HG02623 (cell line): ENCODE results near the gene SP2.

Source experiments
- ATAC-seq: cut with Tn5 transposase; IDR thresholded peaks from one replicate; pipeline ENCODE4 v1.9.1; 2021; ENCODE audit warnings: moderate library complexity; ENCODE audit not compliant: unreplicated experiment

SP2 gene

GRCh38 chr17:47895856-47896671, at the start of gene SP2:
TSS of gene SP2 (plus strand) at chr17:47896236. CDS start at chr17:47896287, 51 bp downstream.
- ATAC-seq, result peak; percentile 86

DNA sequence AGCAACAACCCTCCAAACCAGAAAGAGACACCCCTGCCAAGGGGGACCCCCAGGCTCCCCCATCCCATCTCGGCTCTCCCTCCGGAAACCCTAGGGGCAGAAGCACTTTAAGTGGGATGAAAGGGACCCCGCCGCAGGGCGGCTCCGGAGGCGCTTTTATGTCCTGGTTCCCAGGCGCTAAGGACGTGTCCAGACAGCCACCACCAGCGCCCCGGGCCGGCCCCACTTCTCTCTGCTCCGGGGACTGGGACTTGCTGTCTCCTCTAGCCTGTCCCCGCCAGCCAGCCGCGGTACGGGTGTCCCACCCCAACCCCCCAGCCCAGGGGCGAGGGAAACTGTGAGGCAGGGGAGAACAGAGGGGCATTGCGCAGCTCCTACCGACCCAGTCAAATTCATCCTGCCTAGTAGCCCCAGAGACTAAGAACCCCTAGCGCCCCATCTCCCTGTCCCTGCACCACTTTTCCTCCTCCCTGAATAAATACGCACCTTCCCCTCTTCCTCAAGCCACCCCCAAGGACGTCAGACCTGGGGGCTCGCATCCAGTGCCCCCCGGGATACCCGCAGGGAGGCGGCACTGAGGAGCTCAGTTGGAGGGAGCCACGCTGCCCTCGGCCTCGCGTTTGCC, 49.2 kb upstream of the SP2 start:
- no peak for ATAC-seq

DNA sequence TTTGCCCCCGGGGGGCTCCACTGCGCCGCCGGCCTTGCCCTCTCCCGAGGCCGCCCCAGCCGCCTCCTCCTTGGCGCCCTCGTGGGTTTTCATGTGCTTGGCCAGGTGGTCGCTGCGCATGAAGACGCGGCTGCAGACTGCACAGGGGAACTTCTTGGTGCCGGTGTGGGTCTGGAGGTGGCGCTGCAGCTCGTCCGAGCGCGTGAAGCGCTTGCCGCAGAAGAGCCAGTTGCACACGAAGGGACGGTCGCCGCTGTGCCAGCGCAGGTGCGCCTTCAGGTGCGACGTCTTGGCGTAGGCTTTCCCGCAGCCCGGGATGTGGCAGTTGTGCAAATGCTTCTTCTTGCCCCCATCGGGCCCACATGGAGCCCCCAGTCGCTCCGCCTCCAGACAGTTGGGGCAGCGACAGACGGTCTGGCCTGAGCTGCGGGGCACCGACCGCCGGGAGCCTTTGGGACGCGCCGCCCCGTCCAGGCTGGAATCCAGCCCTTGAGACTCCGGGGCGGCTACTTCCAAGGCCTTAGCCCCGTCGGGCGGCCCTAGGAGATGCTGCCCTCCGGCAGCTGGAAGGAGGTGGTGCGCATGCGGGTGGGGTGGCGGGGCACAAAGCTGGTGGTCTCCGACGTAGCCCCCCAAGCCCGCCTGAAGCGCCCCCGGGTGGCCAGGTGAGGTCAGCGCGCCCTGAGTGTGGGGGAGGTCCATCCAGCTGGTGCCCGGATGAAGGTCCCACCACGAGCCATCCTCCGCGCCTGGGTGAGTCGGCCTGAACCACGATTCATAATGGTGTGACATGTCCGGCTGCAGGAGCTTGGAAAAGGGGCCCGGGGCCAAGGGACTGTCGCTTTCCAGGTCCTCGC, 48.5 kb upstream of the SP2 start:
- no peak for ATAC-seq

GRCh38 chr17:47848198-47848513, 47.9 kb upstream of the SP2 start:
- no peak for ATAC-seq

GRCh38 chr17:47850373-47850691, 45.7 kb upstream of the SP2 start:
- ATAC-seq, result no peak

- no peak for ATAC-seq
These were observed 45.1 kb upstream of the SP2 start, which contains the start of gene SP6 for GRCh38 chr17:47850692-47851573. TSS of gene SP6 (minus strand) at chr17:47851163. CDS start at chr17:47848429, 2,734 bp downstream.

DNA sequence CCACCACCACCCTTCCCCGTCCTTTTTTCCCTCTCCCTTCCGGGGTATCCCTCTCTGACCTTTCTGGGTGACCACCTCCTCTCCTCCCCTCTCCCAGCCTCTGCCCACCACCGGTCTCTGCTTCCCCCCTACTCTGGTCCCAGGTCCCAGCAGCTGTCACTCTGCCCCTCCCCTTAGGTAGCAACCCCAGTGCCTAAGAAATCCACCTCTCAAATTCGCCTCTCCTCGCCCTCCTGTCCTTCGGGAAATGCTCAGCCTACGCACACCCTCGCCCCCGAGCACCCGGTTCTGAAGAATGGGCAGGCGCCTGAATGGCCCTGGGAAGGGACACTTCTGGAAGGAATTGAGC, 44.3 kb upstream of the SP2 start:
- ATAC-seq, result no peak

DNA sequence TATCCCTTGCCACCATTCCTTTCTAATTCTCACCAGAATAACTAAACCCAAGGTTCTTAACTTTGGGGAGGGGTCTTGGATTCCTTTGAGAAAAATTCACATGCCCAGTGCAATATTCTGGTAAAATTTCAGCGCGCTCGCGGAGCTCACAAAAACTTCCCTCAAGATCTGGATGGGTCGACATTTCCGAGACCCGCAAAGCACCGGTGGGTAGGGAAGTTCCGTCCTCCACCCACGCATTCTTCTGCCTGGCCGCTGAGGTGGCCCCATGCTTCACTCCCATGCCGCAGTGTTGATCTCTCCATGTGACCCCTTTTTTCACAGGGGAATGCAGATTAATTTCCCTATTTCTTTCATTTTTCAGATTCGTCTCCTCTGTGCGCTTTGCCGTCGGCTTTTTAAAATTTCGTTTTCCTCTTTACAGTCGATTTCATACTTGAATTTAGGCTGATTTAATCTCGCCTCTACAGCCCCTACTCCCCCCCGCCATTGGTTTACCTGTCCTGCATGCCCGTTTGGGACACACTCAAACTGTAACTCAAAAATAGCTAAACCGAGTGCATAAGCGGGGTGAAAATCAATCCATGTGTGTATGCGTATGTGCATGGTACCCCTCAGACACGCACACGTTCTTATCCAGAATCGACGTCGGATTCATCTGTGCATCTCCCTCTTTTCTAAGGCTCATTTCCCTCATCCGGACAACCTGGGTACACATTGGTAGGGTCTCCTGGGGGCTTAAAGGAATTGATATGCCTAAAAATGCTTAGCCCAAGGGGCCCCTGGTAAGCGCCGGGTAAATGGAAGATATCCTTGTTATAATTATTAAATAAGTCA, 43.7 kb upstream of the SP2 start:
- no peak for ATAC-seq

DNA sequence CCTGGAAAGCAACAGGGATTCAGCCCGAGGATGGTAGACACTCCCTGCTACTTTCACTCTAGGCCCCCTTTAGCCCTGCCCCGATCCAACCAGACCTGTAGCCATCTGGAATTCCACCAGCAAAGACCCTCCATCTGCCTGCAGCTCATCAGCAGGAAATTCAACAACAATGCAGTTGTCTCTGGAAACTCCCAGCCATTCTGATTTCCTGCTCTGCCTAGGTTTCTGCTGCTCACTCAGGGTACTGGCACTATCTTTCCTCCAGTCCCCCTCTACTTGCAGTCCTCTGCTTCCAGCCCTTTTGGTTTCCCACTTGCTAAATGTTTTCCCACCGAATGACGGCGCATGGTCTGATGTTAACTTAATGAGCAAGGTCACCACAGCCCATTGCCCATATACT, 42.4 kb upstream of the SP2 start:
- no peak for ATAC-seq

DNA sequence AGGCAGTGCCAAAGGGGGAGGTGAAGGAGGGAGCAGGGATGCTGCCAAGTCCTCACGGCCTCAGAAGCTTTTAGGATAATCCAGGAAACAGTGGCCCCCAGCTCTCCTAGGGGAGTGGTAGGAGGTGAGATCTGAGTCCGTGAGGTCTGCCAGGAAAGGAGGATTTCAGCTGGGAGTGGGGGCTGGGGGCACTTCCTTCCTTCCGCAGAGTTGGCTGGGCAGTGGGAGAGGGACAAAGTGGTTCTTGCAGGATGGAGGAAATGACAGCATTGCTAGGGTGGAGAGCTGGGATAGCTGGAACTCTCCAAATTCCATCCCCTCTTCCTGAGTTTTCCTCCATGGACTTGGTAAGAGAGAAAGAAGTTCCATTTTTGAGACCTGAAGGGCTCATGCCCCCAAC, 40.3 kb upstream of the SP2 start:
- no peak for ATAC-seq

GRCh38 chr17:47856830-47857229, 39.2 kb upstream of the SP2 start:
- ATAC-seq, result no peak

DNA sequence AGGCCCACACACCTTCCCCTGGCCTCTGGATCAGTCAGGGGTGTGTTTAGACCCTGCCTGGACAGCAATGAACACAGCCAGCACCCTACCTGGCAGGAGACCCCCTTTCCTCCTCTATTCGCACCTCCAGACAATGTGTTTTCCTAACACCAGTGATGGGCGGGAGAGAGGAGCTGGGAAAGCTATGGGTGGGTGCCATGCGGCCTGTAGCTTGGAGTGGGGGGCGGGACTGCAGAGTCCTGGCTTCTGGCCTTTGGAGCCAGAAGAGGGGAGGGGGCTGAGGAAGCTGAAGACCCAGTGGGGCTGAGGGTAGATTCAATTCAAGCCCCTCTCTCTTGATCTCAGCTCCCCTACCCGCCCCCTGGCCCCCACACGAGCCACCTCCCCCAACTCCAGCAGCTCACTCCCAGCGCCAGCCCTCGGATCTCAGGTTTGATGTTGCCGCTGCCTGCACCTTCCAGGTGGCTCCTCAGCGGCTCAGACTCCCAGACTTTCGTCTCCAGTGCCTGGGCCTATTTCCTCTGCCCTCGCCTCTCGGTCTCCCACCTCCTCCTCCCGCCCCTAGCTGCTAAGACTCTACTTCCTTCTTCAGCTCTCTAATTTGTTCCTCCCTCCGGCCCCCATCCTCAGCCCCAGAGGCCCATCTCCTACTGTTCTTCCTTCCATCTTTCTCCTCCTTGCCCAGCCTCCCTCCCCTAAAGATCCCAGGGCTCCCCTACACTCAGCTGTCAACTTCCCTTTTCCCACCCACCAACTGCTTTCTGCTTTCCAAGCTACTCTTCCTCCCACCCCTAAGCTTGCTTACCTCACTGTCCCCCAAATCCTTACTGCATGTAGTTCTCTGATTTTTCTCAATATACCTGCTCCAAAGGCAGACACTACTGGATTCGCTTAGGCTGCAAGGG, 38.2 kb upstream of the SP2 start:
- ATAC-seq, result no peak

GRCh38 chr17:47860386-47860785, 35.6 kb upstream of the SP2 start:
- no peak for ATAC-seq

DNA sequence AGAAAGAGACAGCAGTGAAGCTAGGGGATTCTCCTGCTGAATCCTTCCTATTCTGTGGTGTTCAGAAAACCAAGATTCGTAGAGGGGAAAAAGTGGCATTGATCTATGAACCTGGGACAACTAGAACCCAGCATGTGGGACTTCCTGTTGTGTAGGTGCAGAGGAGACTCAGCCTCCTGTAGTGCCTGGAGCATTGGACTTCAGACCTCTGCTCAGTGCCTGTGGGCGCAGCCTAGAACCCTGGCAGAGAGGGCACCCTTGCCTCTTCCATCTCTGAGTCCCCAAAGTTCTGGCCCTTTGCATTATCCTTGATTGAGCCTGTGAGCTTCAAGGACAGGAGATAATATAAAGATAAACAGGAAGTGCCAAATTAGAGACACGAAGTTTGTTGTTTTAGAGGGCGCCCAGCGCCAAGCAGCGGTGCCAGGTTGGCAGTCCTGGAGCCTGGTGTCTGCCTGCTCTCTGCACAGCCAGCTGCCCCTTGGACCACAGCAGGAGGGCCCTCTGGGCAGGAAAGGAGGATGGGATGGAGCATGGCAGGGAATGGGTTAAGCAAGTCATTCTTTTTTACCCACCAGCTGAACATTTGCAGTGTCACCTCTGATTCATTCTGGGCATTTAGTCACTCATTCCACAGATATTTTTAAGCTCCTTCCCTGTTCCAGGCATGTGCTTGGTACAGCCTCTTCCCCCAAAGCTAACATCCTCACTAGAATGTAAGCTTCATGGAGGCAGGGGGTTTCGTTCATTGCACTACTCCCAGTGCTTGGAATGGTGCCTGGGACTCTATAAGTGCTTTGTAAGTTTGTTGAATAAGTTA, 33.2 kb upstream of the SP2 start:
- ATAC-seq, result no peak

DNA sequence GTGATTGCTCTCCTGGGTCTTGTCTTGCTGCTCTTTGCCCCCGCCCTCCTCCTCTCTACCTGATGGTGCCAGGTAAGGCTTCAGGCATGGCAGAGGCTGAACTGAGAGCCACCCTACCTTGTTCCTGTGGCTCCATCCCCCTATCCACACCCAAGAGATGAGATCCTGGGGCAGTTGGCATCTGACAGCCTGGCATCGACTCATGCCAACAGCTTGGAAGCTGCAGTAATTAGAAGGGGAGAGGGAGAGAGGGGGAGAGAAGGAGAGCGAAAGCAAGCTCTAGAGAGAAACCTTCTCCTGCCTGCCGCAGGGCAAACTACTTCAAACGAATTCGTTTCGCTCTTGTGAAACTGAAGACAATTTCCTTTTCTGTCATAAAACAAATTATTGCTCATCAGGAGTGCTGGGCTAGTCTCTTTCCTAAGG, 31.2 kb upstream of the SP2 start:
- ATAC-seq, result no peak

DNA sequence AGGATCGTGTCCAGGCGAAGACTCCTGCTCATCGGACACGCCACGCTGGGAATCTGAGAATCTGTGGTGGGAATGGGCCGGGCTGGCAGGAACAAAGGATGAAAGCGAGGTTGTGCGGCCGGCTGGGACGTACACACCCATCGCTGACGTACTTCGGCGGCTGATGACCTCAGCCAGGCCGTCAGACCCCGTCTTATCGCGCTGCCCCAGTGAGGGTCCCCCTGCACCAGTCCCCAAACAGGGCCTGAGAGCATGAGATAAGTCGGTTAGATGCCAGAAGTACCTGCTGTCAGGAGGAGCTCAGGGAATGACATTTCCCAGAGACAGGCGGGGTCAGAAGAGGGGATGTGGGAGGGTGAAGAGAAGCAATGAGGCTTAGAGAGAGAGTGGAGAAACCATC, 29.1 kb upstream of the SP2 start:
- no peak for ATAC-seq

DNA sequence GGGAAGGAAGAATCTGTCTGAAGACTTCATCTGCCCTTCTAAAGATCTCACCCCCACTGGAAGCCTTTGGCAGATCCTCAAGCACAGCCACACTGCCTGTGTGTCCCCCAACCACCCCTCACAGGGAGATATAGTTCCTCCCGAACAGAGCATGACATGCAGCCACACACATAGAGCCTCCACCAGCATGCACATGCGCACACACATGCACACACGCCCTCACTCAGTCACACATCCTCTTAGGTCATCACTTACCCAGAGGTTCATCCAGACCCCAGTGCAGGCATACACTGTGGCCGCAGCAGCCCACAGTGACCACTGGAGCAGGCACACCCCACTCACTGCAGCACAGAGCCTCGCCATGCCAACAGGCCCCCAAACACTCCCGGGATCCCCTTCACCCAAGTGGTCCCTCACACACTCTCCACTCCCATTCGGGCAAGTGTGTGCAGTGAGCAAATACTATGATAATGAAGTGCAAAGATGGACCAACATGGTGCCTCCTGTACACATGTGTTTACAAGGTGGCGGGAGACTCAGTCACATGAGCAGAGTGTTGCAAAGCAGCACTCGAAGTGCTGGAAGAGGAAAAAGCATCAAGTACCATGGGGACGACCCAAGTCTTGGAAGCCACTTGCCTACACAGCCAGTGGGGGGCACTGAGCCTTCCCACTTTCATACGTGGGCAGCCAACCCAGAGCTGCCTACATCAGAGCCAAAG, 28.1 kb upstream of the SP2 start:
- no peak for ATAC-seq

GRCh38 chr17:47869114-47869513, 26.9 kb upstream of the SP2 start:
- no peak for ATAC-seq
